GOT3 (cell line): ENCODE measurements around the gene RPS6KA2.
"Not testable (repeated sequence)": the region's sequence is repeated elsewhere in the genome, so short reads cannot be mapped to it uniquely, and the experiment has no call there.

ENCODE experiments used
- DNase-seq: peaks from one replicate; lab custom pipeline; 2025; ENCODE audit warnings: mixed read lengths; lab: John Stamatoyannopoulos, UW

Gene RPS6KA2

DNA sequence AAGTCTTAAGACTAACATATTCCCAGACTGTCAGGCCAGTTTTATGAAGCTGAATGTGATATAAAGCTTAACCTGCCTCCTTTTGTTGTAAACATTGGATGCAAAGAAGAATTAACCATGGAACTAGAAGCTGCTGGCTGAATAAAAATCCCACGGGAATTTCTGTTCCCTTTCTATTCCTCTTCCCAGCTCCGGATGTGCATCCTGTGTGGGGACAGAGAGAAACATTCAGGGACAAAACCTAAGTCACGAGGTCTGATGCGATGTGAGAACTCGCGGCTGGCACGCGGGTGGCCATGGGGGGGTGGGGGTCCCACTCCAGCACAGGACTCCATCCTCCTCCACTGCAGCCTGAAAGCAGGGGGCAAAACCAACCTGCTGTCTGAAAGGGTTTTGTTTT lies 72.7 kb downstream of the RPS6KA2 start:
- DNase-seq = no peak

DNA sequence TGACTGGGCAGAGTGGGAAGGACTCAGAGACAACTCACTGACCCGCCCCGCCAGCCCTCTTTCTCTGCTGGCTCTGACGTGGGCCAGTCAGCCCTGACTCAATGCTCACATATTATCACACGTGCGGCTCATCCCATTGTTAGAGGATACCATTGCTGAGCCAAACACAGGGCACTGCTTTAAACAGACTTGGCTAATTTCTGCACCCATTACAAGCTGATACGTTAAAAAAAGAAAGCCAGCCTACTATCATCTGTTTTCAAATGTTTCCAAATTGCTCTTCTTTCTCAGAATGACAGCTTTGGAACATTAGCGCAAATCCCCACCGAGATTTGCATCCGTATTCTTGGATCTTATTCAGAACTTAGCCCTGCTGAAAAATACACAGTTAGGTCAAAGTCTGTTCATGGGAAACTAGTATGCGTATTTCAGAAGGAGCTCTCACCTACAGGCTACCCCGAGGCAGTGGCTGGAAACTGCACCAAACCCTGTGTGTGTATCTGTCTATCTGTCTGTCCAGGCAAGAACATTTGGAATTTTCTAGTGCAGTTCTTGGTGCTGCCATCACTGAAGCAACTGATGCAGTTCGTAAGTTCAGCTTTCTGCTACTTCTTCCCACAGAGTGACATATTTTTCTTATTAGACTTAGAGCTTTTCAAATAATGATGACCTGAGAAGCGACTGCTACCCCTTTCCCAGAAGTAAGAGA lies 73.3 kb downstream of the RPS6KA2 start:
- no peak for DNase-seq

DNA sequence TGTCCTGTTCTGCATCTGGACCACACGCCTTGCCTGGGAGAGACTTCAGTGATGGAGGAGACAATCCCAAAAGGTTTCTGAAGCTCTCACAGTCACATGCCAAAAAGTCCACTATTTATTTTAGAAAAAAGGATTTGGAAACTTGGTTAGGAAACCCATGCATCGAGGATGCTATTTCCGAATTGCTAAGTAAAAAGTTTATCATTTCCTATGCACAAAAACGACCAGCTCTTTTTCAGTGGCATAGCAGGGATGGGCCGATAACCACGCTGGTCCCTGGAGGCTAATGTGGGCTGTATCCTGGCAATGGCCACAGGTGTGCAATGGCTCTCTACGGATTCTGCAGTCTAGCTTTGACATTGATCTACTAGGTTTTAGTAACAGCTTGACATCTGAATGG lies 74.5 kb downstream of the RPS6KA2 start:
- DNase-seq = no peak

DNA sequence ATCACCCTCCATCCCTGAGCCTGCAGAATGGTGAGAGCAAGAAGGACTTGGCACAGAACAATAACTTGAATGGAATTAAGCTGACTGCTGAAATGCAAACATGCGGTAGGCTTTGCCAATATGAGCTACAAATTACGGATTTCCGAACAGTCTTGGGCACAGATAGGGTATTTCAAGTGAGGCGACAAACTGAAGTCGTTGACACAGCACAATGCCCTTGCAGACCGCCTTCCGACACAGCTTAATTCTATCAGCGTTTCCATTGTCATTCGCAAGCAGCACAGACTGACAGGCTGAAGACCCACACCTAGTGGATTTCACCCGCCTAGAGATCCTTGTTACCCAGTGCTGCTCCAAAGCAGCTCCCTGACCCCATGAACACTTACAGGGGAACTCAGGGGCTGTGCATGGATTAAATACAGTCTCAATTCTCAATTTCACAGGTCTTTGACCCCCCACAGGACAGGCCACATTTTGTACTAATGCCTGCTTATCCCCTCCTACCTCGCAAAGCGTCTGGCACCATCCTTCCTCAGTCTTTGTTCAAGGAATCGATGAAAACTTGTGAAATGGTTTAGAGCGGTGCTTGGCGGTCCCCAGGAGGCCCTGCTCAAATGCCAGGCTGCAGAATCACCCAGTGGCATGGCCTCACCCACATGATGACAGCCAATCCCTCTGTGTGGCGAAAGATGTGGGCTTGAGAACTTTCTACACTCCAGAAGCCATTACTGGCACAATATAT lies 75.1 kb downstream of the RPS6KA2 start:
- no peak for DNase-seq

DNA sequence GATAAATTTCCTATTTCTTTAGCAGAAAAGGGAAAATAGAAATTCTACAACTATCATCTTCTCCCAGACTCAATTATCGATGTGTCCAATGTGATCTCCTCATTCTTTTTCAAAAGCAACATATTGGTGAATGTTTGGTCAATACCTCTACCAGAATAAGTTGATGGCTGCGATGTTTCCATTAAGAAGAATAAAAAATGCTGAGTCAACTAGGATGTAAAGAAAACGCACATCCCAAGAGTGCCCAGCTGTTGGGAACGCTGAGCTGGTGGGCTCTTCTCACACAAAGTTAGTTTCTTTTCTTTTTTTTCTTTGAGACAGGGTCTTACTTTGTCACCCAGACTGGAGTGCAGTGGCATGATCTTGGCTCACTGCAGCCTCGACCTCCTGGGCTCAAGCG lies 80.4 kb downstream of the RPS6KA2 start:
- DNase-seq = no peak

DNA sequence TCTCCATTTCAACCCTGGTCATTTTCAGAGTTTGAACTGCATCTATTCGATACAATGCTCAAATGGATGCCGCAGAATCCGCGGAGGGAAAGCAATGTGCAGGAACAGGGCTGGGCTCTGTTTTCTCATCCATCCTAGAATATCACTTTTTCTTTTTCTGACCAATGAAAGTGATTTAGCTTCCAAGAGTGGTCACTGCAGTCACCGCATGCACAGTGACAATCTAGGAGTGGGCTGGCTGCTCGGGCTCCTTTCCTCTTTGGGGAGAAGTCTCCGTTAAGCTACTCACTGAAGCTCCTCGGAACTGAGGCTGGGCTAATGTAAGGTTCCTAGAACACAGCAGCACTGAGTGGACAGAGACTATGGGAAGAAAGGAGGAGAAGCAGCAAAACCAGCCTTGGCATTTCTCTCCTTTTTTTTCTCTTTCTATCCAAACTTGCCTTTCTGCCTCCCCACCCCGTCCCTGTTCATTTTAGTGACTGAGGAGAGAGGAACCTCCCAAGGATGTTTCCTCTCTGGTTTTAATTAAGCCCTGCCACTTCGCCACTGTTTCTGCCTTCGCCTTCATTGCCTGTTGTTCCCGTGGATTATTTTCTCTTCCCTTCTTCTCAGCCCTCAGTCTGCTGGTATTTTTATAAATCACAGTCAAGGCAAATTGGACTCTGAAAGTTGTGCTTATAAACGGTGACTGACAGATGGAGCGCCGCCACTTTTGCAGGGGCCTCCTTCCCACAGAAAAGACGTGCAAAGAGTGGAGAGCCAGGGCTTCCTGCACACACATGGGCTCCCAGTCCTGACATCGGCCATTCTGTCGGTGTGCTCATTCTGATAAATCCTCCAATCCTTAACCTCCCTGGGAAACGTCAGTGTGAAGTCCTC lies 81.7 kb downstream of the RPS6KA2 start:
- no peak for DNase-seq

GRCh38 chr6:166544296-166544605 lies 82.8 kb downstream of the RPS6KA2 start:
- DNase-seq = no peak

- DNase-seq = no peak
These were observed 83.3 kb downstream of the RPS6KA2 start for GRCh38 chr6:166543603-166544295.

DNA sequence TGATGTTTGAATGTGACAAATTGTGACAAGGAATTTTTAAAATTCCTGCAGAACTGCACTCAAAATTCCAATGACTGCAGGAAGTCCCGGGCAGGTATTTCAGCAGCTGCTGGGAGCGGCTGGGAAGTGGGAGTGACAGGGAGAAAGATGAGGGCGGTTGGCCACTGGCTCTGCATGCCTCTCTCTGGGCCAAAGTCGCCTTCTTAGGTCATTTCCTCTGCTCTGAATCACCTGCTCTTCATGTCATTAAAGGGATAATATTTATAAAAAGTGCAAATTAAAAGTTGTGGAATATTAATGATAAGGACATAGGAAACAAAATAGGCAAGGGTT lies 84.5 kb downstream of the RPS6KA2 start:
- DNase-seq = no peak

DNA sequence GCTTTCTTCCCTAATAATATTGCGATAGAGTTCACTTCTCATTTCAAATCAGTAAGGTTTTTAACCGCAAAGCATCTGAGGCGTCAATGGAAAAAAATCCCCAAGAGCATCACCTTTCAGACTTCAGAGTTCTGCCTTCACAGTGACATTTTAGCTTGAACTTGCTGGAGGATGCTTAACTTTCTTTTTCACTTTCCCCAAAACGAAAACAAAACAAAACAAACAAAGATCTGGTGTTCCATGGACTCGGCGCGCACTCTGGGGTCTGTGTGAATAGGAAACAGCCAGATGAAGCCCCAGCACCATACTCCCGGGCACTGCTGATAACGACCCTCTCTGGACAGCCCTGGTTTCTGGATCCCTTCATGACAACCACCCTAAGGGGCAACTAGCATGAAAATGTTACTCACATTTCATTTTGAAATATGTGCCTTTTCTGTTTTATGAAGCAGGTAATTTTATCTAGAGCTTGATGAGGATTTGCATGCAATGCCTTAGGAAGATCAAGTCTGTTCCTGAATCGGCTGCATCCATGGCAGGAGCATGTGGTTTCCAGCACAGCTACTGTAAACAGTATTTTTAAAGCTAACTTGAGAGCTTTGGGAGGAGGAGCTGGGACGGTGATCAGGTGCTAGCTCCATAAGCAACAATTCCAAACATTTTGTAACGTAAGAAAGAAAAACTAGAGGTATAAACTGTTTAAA lies 85.0 kb downstream of the RPS6KA2 start:
- DNase-seq = no peak

GRCh38 chr6:166541366-166541765 lies 85.7 kb downstream of the RPS6KA2 start:
- no peak for DNase-seq

GRCh38 chr6:166540631-166541331 lies 86.3 kb downstream of the RPS6KA2 start:
- no peak for DNase-seq

GRCh38 chr6:166539543-166539942 lies 87.5 kb downstream of the RPS6KA2 start:
- DNase-seq = no peak

GRCh38 chr6:166539011-166539385 lies 88.1 kb downstream of the RPS6KA2 start:
- not testable (repeated sequence) for DNase-seq

DNA sequence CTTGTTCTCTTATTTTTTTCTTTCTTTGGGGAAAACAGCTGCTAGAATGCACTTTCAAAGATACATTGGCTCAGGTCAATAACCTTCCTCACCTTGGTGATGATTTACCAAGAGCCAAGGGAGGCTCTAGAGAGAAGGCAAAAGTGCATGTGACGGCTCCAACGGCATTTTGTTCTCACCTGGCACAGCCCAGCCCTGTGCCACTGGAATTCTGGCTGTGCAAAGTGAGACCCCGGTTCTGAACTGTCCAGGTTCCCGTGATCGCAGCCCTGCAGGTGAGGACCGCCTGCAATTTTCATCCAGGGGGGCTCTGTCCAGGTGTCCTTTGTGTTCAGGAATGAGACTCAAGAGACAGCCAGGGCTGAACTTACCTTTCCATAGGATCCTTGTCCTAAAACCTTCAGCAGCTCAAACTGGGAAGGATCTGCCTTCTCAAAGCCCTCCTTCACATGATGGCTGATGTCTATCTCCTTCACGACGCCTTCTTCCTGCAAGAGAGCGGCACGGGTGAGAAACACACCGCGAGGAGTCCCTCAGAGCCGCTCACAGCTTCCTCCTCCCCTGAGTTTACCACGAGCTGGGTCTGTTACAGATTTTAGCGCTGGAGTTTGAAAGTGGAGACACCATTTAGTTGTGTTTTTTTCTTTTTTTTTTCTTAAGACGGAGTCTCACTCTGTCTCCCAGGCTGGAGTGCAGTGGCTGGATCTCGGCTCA lies 88.6 kb downstream of the RPS6KA2 start:
- DNase-seq = no peak

DNA sequence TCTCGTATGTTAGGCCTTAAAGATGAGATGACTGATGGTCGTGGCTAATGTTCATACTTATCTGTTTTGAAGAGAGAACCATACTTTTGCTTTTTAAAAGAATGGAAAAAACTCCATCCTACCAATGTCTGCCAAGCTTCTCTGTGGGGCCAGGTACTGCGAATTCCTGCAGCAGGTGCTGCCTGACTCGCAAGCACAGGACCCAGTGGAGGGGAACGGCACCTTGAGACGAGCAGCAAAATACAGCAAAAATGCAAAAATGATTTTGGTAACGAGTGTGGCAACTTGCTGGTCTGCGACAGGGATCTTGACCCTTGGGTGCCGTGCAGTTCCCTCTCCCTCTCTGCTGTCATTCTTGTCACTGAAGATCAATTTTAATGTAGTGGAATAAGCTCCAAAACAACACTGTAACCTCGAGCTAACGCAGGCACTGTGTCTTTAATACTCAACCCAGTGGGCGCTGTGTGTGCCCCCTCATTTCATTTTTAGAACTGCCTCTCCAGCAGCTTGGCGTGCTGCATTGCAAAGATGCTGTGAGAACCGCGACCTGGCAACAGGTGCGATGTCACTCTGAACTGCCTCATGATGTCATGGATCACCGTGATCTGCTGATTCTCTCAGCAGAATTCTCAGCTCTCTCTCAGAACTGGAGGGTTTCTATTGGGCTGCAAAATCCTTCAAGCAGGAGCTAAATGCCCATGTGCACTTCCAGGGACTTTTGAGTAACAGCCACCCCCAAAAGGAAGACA lies 92.2 kb downstream of the RPS6KA2 start:
- no peak for DNase-seq

DNA sequence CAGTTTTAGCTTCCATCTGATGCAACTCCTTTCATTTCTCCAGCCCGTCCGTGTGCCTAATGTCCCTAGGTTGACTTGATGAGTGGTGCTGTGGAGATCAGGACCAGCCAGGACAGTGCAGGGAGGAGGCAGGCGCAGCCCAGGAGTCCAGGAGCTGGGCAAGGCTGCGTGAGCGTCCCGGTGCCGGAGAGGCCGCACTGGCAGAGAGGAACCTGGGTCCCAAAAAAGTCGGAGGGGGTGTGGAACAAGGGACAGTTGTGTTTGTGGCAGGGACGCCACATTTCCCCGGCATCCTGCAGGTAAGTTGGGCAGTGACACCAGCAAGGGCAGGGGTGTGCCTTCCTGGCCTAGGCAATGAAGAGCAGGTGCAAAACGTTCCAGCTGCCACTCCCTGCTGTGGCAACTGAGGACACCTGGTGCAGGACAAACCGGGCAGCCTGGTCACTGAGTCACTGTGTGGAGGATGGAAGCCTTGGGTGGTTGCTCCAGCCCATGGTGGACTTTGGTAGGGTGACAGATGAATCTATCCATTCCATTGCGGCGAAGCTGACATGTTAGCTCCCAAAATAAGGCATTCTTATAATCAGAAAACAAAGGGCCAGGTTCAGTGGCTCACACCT lies 93.7 kb downstream of the RPS6KA2 start:
- no peak for DNase-seq

DNA sequence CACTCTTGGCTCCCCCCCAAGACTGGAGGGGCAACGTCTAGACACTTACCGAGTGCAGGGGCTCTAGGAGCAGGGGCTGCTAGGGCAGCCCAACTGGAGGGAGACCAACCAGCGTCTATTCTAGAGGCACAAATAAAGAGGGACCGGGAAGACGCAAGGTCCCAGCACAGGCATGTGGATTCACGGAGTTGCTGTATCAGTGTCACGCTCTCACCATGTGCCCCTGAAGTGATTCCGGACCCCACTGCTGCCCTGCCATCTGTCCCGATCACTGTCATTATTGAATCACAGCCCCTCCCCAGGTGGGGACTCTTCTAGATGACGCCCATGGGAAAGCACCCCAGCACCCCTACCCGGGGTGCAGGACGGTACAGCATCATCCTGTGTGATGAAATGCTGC lies 94.7 kb downstream of the RPS6KA2 start:
- DNase-seq = no peak
